Endometrium (tissue), 2 donors: ENCODE results near the gene MTRF1L.
A peak's percentile ranks its signal among the peaks of the same experiment; 100 is the strongest.
"Not testable (repeated sequence)": the region's sequence is repeated elsewhere in the genome, so short reads cannot be mapped to it uniquely, and the experiment has no call there.

Source experiments
- FAIRE-seq: peaks from 2 replicates; lab custom pipeline; 2012; peaks lifted over from hg19 to GRCh38; lab: Jason Lieb, UNC
- donor health status: control.
- donor health status: control.

MTRF1L gene

DNA sequence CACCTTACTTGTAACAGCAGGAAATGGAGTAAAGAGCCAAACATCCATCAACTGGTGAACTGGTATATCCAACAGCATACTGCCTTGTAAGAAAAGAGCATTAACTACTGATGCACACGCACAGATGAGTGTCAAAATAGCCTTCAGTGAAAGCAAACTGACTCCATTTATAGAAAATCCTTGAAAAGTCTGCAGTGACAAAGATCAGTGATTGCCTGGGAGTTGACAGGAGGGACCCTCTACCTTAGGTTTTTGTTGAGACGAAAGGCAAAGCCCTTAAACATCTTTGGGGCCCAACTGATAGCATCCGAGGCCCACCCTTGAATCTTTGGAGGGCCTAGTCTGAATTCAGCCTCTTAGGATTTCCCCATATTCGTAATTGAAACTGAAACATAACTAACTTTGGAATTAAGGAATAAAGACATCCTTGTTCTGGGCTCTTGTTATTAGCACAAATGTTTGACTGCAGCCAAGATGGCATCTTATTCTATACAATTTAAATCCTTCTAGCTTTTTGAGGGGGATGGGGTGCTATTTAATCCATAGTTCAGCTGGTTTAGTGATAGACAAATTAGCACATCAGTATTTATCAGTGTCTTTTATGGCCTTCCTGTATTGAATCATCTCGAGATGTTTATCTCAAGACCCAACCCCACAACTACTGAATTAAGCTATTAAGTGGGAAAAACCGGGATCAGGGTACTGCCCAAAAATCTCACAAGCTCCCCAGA, 32.7 kb downstream of the MTRF1L start:
- FAIRE-seq = no peak

DNA sequence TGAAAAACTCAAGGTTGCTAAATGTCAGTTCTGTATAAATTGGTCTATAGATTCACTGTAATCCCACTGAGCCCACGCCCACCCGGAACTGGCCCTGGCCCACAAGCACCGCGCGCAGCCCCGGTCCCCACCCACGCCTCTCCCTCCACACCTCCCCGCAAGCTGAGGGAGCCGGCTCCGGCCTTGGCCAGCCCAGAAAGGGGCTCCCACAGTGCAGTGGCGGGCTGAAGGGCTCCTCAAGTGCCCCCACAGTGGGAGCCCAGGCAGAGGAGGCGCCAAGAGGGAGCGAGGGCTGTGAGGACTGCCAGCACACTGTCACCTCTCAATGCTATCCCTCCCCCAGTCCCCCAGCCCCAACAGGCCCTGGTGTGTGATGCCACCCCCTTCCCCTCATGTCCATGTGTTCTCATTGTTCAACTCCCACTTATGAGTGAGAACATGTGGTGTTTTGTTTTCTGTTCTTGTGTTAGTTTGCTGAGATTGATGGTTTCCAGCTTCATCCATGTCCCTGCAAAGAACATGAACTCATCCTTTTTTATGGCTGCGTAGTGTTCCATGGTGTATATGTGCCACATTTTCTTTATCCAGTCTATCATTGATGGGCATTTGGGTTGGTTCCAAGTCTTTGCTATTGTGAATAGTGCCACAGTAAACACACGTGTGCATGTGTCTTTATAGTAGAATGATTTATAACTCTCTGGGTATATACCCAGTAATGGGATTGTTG, 36.2 kb downstream of the MTRF1L start:
- not testable (repeated sequence) for FAIRE-seq

DNA sequence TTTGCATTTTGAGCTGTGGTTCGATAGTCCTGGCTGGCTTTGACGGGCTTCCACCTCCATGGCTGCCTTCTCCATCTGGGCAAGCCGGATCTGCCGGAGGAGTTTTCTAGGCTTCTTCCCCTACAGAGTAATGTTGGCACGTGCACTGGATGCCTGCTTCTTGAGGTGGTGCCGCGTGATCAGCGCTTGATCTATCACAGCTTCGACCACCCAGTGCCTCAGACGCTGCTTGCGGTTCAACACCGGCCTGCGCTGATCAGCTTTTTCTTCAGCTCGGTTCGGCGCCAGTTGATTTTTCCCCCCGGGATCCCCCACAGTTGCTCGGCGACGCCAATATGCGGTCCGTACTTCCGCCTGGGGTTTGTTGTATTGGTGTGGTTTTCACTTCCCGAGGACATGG, 43.2 kb downstream of the MTRF1L start:
- FAIRE-seq = no peak

DNA sequence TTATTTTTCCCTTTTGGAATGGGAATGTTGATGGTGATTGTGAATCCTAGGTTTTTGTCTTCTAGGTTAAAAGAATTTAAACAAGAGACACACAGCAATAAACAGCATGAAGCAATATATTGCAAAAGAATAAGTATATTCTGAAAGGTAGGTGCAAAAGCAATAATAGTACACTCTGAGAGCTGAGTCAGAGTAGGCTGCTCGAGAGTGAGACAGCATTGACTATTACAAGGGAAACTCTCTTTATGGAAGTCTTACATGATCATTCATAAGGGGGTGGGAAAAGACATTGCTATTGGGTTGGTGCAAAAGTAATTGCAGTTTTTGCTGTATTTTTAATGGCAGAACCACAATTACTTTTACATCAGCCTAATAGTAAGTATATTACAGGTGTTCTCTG, 44.7 kb downstream of the MTRF1L start:
- FAIRE-seq = no peak

DNA sequence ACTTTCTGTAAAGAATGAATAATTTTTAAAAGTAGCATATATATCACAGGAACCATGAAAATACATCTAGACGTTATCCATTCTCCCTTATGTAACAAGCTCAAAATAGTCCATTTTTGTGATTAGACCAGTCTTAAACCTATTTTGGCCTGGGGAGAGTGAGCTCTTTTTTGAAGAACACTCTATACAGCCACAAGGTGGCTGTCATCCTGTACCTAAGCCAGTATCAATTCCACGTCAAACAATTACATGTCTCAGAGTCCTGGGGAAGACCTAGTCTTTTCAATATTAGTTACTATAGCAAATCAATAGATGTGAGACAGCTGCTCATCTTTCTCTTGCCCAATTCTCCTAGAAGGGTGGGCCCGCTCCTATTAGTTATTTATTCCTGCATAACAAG, 48.1 kb downstream of the MTRF1L start:
- no peak for FAIRE-seq

DNA sequence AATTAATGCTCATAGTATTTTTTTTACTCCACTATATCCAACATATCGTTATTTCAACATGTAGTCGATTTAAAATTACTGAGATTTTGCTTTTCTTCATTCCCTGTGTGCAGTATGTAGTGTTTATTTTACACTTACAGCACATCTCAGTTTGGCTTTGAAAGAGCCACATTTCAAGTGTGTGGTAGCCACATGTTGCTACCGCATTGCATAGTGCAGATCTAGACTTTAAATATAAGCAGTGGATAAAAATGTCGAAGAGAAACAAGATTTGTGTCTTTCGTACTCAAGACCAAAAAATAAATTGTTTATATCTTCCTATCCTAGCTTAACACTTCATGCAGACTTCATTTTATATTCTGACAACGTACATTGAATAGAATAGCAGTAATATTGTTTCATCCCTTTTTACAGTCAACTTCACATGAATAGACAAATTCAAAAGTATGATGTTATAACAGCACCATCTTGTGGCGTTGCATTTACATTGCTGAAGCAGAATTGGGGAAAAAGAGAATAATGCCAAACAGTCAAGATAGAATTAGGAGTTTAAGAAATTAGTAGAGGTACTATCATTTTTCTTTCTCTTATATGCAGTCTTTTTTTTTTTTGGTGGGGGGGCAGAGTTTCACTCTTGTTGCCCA, 49.5 kb downstream of the MTRF1L start:
- peak; percentile 85 for FAIRE-seq

DNA sequence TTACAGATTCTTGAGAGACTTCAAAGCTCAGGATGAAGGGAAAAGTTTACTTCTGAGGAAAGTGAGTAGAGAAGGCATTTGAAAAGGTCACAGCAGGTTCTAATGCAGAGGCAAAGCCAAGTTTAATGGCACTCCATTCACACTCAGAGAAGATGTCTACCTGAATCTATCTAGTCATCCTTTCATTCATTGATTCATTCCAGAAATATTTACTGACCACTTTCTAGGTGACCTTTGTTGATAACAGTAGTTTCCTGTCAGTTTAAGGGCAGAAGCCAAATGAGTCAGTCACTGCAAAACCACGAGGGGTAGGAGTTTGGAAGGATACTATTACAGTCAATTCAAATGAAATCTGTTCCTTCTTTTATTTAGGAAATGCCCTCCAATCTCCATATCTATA, 50.5 kb downstream of the MTRF1L start:
- FAIRE-seq = no peak

DNA sequence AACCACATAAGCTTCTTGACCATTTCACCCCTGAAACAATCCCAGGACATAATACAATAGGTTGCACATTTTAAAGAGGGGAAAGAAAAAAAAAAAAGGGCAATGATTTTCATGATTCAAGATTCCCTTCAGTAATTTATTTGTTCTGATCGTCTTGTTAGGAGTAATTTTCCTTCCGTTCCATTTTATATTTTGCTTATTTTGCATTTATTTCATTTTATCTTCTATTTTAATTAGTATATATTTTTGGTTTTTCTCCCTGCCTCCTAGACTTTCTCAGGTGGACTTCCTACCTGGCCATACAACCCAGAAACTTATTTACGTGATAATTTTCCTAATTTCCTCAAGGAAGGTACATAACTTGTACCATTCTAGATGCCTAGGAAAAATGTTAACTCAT, 52.3 kb downstream of the MTRF1L start:
- no peak for FAIRE-seq

DNA sequence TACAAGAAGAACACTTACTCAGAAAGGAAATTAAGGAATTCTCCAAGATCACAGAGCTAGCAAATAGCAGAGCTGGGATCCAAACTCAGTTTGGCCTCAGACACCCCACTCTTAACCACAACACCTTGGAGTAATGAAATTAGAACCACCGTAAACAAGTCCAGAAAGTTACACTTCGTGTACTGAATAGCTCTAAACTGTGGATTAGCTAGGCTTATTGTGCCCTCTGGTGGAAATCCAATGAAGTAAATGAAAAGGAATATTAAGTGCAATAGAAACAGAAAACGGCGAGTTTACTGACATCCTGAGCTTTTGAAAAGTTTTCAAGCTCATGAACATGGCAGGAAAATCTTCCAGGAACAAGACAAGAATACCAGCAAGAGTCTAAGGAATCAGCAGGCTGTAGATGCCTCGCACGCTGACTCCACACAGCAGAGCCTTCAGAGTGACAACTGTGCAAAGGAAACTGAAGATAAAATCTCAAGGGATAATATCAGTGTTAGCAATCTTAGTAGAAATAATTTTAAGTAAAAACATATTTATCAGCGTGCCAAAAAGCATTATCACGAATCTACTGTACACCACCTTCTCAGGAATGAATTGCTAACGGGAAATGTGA, 54.2 kb downstream of the MTRF1L start:
- no peak for FAIRE-seq

DNA sequence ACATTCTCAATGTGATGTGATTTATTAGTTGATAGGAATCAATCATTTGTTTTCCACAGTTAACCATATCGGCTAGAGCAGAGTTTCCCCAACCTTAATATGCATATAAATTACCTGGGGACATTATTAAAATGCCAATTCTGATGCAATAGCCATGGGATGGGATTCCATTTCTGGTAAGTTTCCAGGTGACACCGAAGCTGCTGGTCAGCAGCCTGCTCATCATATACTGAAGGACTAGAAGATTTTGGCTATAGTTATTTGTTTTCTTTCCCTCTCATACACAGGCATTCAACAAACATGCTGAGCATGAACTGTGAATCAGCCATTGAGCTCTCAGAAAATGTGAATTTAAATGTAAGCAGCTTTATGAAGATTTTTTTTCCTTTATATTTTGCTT, 55.5 kb downstream of the MTRF1L start:
- FAIRE-seq = no peak

DNA sequence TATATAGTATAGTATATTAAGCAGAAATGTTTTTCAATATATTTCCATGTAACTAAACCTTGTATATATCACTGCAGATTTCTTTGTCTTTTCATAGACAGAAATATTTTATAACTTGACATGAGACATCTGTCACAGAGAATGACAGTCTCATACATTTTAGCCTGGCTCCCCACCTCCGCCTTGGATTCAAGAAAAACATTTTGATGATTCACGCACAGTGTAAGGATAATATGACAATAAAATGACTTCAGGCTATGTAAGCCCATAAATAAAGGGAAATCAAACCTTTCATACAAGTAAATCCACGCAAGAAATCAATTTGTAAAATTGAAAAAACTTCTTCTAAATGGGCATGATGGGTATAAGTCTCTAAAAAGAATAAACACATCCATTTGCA, 56.0 kb downstream of the MTRF1L start:
- no peak for FAIRE-seq

DNA sequence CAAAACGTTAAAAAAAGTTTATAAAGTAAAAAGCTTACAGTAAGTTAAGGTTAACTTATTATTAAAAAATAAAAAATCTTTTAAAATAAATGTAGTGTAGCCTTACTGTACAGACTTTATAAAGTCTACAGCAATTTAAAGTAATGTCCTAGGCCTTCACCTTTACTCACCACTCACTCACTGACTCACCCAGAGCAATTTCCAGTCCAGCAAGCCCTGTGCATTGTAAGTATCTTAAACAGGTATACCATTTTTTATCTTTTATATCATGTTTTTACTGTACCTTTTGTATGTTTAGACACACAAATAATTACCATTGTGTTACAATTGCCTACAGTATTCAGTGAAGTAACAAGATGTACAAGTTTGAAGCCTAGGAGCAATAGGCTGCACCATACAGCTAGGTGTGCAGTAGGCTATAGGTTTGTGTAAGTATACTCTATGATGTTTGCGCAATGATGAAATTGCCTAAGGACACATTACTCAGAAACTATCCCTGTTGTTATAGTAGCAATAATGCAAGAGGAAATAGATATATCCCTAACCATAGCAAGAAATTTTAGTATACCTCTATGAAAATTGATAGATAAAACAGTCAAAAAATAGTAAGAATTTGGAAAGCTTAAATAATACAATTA, 59.1 kb downstream of the MTRF1L start:
- no peak for FAIRE-seq

DNA sequence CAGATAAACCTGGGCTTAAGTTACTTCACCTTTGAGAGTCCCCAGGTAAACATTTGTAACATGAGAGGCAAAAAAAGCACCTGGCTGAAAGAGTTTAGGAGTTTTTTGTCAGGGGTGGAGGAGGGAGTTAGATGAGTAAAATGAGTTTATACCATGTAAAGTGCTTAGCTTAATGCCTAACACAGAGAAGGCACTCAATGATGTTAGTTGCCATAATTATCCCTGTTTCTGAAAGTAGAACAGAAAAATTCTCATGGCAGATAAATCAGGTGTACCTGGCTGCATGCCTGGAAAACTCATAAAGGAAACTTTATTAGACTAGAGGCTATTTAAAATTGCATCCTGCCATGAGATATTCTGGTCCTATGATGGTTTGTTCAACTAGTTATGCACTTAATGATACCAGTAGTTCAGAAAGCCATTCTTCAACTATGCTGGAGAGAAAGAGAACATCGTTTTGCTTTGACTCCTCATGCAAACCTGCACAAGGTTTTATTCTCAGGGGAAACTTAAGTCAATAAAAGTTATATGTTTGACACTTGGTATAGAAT, 60.1 kb downstream of the MTRF1L start:
- no peak for FAIRE-seq

DNA sequence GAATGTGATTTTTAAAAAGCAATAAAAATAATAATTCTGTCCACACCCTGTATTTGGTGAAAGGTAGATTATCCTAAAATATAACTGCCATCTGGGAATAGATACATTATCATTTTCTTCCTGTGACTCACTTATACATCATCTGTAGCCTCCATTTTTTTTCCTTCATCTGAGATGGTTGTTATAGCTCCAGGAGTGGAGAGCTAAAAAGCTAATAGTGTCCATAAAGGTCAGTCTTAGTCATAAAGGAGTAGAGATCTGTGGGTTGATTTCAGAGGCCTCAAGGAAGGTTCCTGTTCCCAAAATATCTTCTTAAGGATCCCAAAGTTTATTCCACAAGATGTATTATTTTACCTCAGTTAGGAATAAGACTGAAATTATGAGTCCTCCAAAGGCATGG, 60.8 kb downstream of the MTRF1L start:
- no peak for FAIRE-seq
